GM21723 (cell line): ENCODE results near the gene CIAPIN1.
"Not testable (repeated sequence)": the region's sequence is repeated elsewhere in the genome, so short reads cannot be mapped to it uniquely, and the experiment has no call there.

Source experiments
- ATAC-seq: cut with Tn5 transposase; IDR thresholded peaks from one replicate; pipeline ENCODE4 v1.9.1; 2021; ENCODE audit warnings: mild to moderate bottlenecking, moderate library complexity; ENCODE audit not compliant: unreplicated experiment

The CIAPIN1 gene

GRCh38 chr16:57407521-57408353 lies 39.4 kb downstream of the CIAPIN1 start:
- no peak for ATAC-seq

GRCh38 chr16:57406881-57407280 lies 40.3 kb downstream of the CIAPIN1 start:
- no peak for ATAC-seq

- ATAC-seq: no peak
Observed at GRCh38 chr16:57405097-57405496, 42.1 kb downstream of the CIAPIN1 start.

- no peak for ATAC-seq
Observed at GRCh38 chr16:57403965-57404817, 43.0 kb downstream of the CIAPIN1 start, which contains the start of gene CCL17. Gene CCL17 (plus strand): TSS chr16:57404767. CDS start chr16:57413933, 9,166 bp downstream.

GRCh38 chr16:57401943-57402640 lies 45.1 kb downstream of the CIAPIN1 start:
- ATAC-seq: no peak

- ATAC-seq: not testable (repeated sequence)
Observed at GRCh38 chr16:57397493-57397892, 49.7 kb downstream of the CIAPIN1 start.

GRCh38 chr16:57396786-57397185 lies 50.4 kb downstream of the CIAPIN1 start:
- ATAC-seq: no peak

GRCh38 chr16:57395026-57395425 lies 52.2 kb downstream of the CIAPIN1 start:
- ATAC-seq: no peak

GRCh38 chr16:57394444-57394843 lies 52.7 kb downstream of the CIAPIN1 start:
- no peak for ATAC-seq

- ATAC-seq: no peak
Observed at GRCh38 chr16:57392694-57393093, 54.5 kb downstream of the CIAPIN1 start.

- no peak for ATAC-seq
Observed at GRCh38 chr16:57391708-57392107, 55.5 kb downstream of the CIAPIN1 start.

- ATAC-seq: no peak
Observed at GRCh38 chr16:57391300-57391699, 55.9 kb downstream of the CIAPIN1 start.

GRCh38 chr16:57390636-57391295 lies 56.4 kb downstream of the CIAPIN1 start:
- no peak for ATAC-seq

GRCh38 chr16:57389087-57389468 lies 58.1 kb downstream of the CIAPIN1 start:
- no peak for ATAC-seq

- peak; percentile 63 for ATAC-seq
Observed at GRCh38 chr16:57388359-57389086, 58.7 kb downstream of the CIAPIN1 start.

- peak; percentile 44 for ATAC-seq
Observed at GRCh38 chr16:57387598-57388354, 59.4 kb downstream of the CIAPIN1 start.

- ATAC-seq: no peak
Observed at GRCh38 chr16:57386381-57386951, 60.7 kb downstream of the CIAPIN1 start.

GRCh38 chr16:57385083-57385482 lies 62.1 kb downstream of the CIAPIN1 start:
- no peak for ATAC-seq
